ENCODE measurements around the gene MRPS9. TPM values are rescaled to one million over a fixed set of nuclear protein-coding genes. Genes with fewer than 3 reads are reported as not detected.

The MRPS9 gene
- polyA plus RNA-seq, 1 donor (not counting 4 experiments of a cell fraction or from before 2014, with no cell fraction given), result 33.3 TPM

- Histone ChIP-seq H3K4me2 (ENCODE audit: control insufficient read depth, extremely low read depth, insufficient read depth, low read depth, low read length) (no peak overlapping the region), H3K27ac (ENCODE audit: control insufficient read depth, insufficient read depth, low read length) (no peak overlapping the region), H3K9me1 (ENCODE audit: control insufficient read depth, extremely low read depth, insufficient read depth, low read length) (no peaks in the 10 kb centered on the region), H3K79me2 (ENCODE audit: control insufficient read depth, insufficient read depth, low read length) (no peaks in the 10 kb centered on the region), H2AFZ (ENCODE audit: control insufficient read depth, low read length) (no peak overlapping the region), H3K4me1 (ENCODE audit: control insufficient read depth, extremely low read depth, insufficient read depth, low read length) (no peaks in the 10 kb centered on the region), H3K9me3 (ENCODE audit: control insufficient read depth, low read depth, low read length) (no peaks in the 10 kb centered on the region), H4K20me1 (ENCODE audit: control insufficient read depth, extremely low read depth, insufficient read depth, low read length) (no peaks in the 10 kb centered on the region), H3K36me3 (ENCODE audit: control insufficient read depth in 2 of 2, extremely low read depth in 1 of 2, insufficient read depth in 2 of 2, low read length in 2 of 2) (no peaks in the 10 kb centered on the region), H3K4me3 (ENCODE audit: control insufficient read depth in 2 of 3, extremely low read depth in 1 of 3, insufficient read depth in 2 of 3, low read depth in 1 of 3, low read length in 3 of 3) (no peak overlapping the region), H3K9ac (ENCODE audit: control insufficient read depth, extremely low read depth, insufficient read depth, low read length) (no peak overlapping the region), H3K27me3 (ENCODE audit: control insufficient read depth, extremely low read depth, insufficient read depth, low read length) (no peaks in the 10 kb centered on the region)
- dilution Hi-C loops (cut with MboI; ENCODE audit: extremely low pct_ligation_motif_present, low sequenced_read_pairs), result no loop called here
- TF ChIP-seq CTCF (optimal IDR thresholded peaks at IDR 0.05 in 1 of 3, IDR thresholded peaks at IDR 0.05 in 1 of 3, conservative IDR thresholded peaks at IDR 0.05 in 1 of 3; ENCODE audit: extremely low read depth in 1 of 3, insufficient read depth in 2 of 3, low read length in 3 of 3) (no peak), EZH2 (IDR thresholded peaks at IDR 0.05; ENCODE audit: low read length) (no peak)
- FAIRE-seq (no peak), DNase-seq (ENCODE audit: low read depth, low spot score) (no peak)
Observed at GRCh38 chr2:105129722-105130232, 91.9 kb downstream of the MRPS9 start.

GRCh38 chr2:105130546-105130945 is 92.7 kb downstream of the MRPS9 start:
- no peaks in the 10 kb centered on the region for H3K9me3 ChIP-seq (ENCODE audit: control insufficient read depth, low read depth, low read length)
- no peaks in the 10 kb centered on the region for H3K9me1 ChIP-seq (ENCODE audit: control insufficient read depth, extremely low read depth, insufficient read depth, low read length)
- H3K27ac ChIP-seq (ENCODE audit: control insufficient read depth, insufficient read depth, low read length), result no peak overlapping the region
- no peak overlapping the region for H3K9ac ChIP-seq (ENCODE audit: control insufficient read depth, extremely low read depth, insufficient read depth, low read length)
- no peaks in the 10 kb centered on the region for H4K20me1 ChIP-seq (ENCODE audit: control insufficient read depth, extremely low read depth, insufficient read depth, low read length)
- no peak for DNase-seq (ENCODE audit: low read depth, low spot score)
- no peak for TF ChIP-seq EZH2 (IDR thresholded peaks at IDR 0.05; ENCODE audit: low read length)
- H3K4me2 ChIP-seq (ENCODE audit: control insufficient read depth, extremely low read depth, insufficient read depth, low read depth, low read length), result no peak overlapping the region
- no peaks in the 10 kb centered on the region for H3K36me3 ChIP-seq (ENCODE audit: control insufficient read depth in 2 of 2, extremely low read depth in 1 of 2, insufficient read depth in 2 of 2, low read length in 2 of 2)
- H3K4me1 ChIP-seq (ENCODE audit: control insufficient read depth, extremely low read depth, insufficient read depth, low read length), result no peaks in the 10 kb centered on the region
- no peak overlapping the region for H2AFZ ChIP-seq (ENCODE audit: control insufficient read depth, low read length)
- no peak overlapping the region for H3K4me3 ChIP-seq (ENCODE audit: control insufficient read depth in 2 of 3, extremely low read depth in 1 of 3, insufficient read depth in 2 of 3, low read depth in 1 of 3, low read length in 3 of 3)
- no peaks in the 10 kb centered on the region for H3K79me2 ChIP-seq (ENCODE audit: control insufficient read depth, insufficient read depth, low read length)
- FAIRE-seq, result no peak
- dilution Hi-C loops (cut with MboI; ENCODE audit: extremely low pct_ligation_motif_present, low sequenced_read_pairs), result no loop called here
- no peaks in the 10 kb centered on the region for H3K27me3 ChIP-seq (ENCODE audit: control insufficient read depth, extremely low read depth, insufficient read depth, low read length)

- H2AFZ ChIP-seq (ENCODE audit: control insufficient read depth, low read length), result no peak overlapping the region
- H3K36me3 ChIP-seq (ENCODE audit: control insufficient read depth in 2 of 2, extremely low read depth in 1 of 2, insufficient read depth in 2 of 2, low read length in 2 of 2), result no peaks in the 10 kb centered on the region
- no peak overlapping the region for H3K4me3 ChIP-seq (ENCODE audit: control insufficient read depth in 2 of 3, extremely low read depth in 1 of 3, insufficient read depth in 2 of 3, low read depth in 1 of 3, low read length in 3 of 3)
- H3K27ac ChIP-seq (ENCODE audit: control insufficient read depth, insufficient read depth, low read length), result no peak overlapping the region
- H3K4me2 ChIP-seq (ENCODE audit: control insufficient read depth, extremely low read depth, insufficient read depth, low read depth, low read length), result no peak overlapping the region
- FAIRE-seq (no peak), DNase-seq (ENCODE audit: low read depth, low spot score) (no peak)
- no peak for TF ChIP-seq CTCF (optimal IDR thresholded peaks at IDR 0.05 in 1 of 3, IDR thresholded peaks at IDR 0.05 in 1 of 3, conservative IDR thresholded peaks at IDR 0.05 in 1 of 3; ENCODE audit: extremely low read depth in 1 of 3, insufficient read depth in 2 of 3, low read length in 3 of 3)
- TF ChIP-seq EZH2 (IDR thresholded peaks at IDR 0.05; ENCODE audit: low read length), result no peak
- no peaks in the 10 kb centered on the region for H3K27me3 ChIP-seq (ENCODE audit: control insufficient read depth, extremely low read depth, insufficient read depth, low read length)
- H3K9me3 ChIP-seq (ENCODE audit: control insufficient read depth, low read depth, low read length), result no peaks in the 10 kb centered on the region
- H3K9me1 ChIP-seq (ENCODE audit: control insufficient read depth, extremely low read depth, insufficient read depth, low read length), result no peaks in the 10 kb centered on the region
- dilution Hi-C loops (cut with MboI; ENCODE audit: extremely low pct_ligation_motif_present, low sequenced_read_pairs), result no loop called here
- H3K9ac ChIP-seq (ENCODE audit: control insufficient read depth, extremely low read depth, insufficient read depth, low read length), result no peak overlapping the region
- no peaks in the 10 kb centered on the region for H3K4me1 ChIP-seq (ENCODE audit: control insufficient read depth, extremely low read depth, insufficient read depth, low read length)
- no peaks in the 10 kb centered on the region for H3K79me2 ChIP-seq (ENCODE audit: control insufficient read depth, insufficient read depth, low read length)
- no peaks in the 10 kb centered on the region for H4K20me1 ChIP-seq (ENCODE audit: control insufficient read depth, extremely low read depth, insufficient read depth, low read length)
Observed at GRCh38 chr2:105134081-105134480, 96.2 kb downstream of the MRPS9 start.
